Upper lobe of left lung (tissue), 4 donors: ENCODE measurements around the gene PTCH2.

Experiments used
- EP300 ChIP-seq, 4 donors: sonication (generic); formaldehyde crosslinking; IDR thresholded peaks; one replicate each; pipeline ENCODE4 v1.5.1; 2017; ENCODE audit warnings: antibody characterized with exemption in 4 of 4, control low read depth in 2 of 4
- POLR2A ChIP-seq, 4 donors: fragments of 450-650 bp; IDR thresholded peaks; one replicate each; pipeline ENCODE4 v1.5.1; 2016 to 2017; ENCODE audit warnings: antibody characterized with exemption in 4 of 4, mild to moderate bottlenecking in 2 of 4
- POLR2AphosphoS5 ChIP-seq, 2 donors: sonication (generic); formaldehyde crosslinking; IDR thresholded peaks; one replicate each; pipeline ENCODE4 v1.5.1; 2017; ENCODE audit warnings: antibody characterized with exemption in 2 of 2
- TF ChIP-seq, protein P1 (sequence below), 6 experiments: fragments of 450-650 bp in 4 of 6; fragments of 200-600 bp in 2 of 6; sonication (generic) in 2 of 6; IDR thresholded peaks; one replicate each; pipeline ENCODE4 v1.5.1; 2016 to 2019; ENCODE audit warnings: antibody characterized with exemption in 6 of 6

DNA sequence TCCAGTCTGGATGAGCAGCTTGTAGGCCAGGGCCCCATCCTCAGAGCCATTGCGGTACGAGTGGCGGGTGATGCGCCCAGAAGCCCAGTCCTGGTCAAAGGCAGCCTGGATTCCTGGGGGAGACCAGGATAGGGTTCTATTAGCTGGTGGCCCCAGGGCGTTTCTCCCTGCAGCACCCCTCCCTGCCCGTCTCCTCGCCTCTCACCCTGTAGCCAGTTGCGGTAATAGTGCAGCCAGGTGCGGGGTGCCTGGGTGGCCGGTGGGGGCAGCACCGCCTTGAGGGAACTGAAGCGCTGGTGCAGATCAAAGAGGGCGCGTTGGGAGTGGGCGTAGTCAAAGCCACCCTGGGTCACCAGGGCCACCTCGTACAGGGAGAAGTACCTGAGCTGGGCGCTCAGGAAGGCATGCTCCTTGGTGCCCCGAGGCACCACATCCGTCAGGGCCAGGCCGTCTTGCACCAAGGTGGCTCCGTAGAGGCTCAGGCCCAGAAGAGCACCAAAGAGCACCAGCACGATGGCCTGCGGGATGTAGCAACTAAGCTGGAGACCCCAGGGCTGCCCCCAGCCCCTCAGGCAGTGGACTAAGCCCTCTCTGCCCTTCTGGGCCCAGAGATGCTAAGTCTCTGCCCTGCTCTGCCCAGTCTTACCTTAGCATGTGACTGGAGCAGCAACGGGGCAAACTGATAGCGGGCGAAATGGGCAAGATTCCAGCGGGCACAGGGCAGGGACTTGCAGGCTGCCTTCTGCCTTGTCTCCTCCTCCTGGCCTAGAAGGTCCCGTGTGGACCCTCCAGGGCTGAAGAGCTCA lies 15.7 kb downstream of the PTCH2 start:
- no peak for TF ChIP-seq POLR2A (IDR thresholded peaks at IDR 0.05)
- TF ChIP-seq, protein P1, sequence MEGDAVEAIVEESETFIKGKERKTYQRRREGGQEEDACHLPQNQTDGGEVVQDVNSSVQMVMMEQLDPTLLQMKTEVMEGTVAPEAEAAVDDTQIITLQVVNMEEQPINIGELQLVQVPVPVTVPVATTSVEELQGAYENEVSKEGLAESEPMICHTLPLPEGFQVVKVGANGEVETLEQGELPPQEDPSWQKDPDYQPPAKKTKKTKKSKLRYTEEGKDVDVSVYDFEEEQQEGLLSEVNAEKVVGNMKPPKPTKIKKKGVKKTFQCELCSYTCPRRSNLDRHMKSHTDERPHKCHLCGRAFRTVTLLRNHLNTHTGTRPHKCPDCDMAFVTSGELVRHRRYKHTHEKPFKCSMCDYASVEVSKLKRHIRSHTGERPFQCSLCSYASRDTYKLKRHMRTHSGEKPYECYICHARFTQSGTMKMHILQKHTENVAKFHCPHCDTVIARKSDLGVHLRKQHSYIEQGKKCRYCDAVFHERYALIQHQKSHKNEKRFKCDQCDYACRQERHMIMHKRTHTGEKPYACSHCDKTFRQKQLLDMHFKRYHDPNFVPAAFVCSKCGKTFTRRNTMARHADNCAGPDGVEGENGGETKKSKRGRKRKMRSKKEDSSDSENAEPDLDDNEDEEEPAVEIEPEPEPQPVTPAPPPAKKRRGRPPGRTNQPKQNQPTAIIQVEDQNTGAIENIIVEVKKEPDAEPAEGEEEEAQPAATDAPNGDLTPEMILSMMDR (IDR thresholded peaks at IDR 0.05), result no peak
- TF ChIP-seq EP300 (IDR thresholded peaks at IDR 0.05), result no peak
- TF ChIP-seq POLR2AphosphoS5 (IDR thresholded peaks at IDR 0.05), result no peak
